Neural cell (in vitro differentiated cells): ENCODE results near the gene SPTLC2. TPM values are rescaled to one million over a fixed set of nuclear protein-coding genes. Genes with fewer than 3 reads are reported as not detected.

Source experiments
- H2AFZ ChIP-seq: fragments of 200-600, 300-800 bp; sonication (generic), shearing (Covaris generic); 2 replicates; pipeline ENCODE4 v1.6.0; 2014; ENCODE audit warnings: low read depth, mild to moderate bottlenecking, antibody characterized with exemption, low read length, moderate library complexity
- H3F3A ChIP-seq: fragments of 200-600 bp; shearing (Covaris generic); 2 replicates; pipeline ENCODE4 v1.6.1; 2016; ENCODE audit warnings: mild to moderate bottlenecking, moderate library complexity, mixed read lengths, antibody characterized with exemption, low read length; ENCODE audit not compliant: insufficient read depth, poor library complexity, severe bottlenecking
- H3K27ac ChIP-seq: fragments of 200-600, 300-800 bp; sonication (generic), shearing (Covaris generic); 2 replicates; pipeline ENCODE4 v1.5.1; 2014; ENCODE audit warnings: mild to moderate bottlenecking, low read length, moderate library complexity
- H3K27me3 ChIP-seq: fragments of 300-800, 200-600 bp; sonication (generic), shearing (Covaris generic); 2 replicates; pipeline ENCODE4 v1.6.0; 2014; ENCODE audit warnings: mild to moderate bottlenecking, low read depth, low read length, moderate library complexity; ENCODE audit not compliant: insufficient read depth
- H3K36me3 ChIP-seq: fragments of 300-800, 200-600 bp; sonication (generic), shearing (Covaris generic); 2 replicates; pipeline ENCODE4 v1.5.1; 2014; ENCODE audit warnings: mild to moderate bottlenecking, antibody characterized with exemption, low read length, moderate library complexity; ENCODE audit not compliant: insufficient read depth
- H3K4me2 ChIP-seq: fragments of 300-800, 200-600 bp; sonication (generic), shearing (Covaris generic); 2 replicates; pipeline ENCODE4 v1.6.0; 2014; ENCODE audit warnings: mild to moderate bottlenecking, low read length
- H3K4me3 ChIP-seq: fragments of 300-800, 200-600 bp; sonication (generic), shearing (Covaris generic); 2 replicates; pipeline ENCODE4 v1.5.1; 2014; ENCODE audit warnings: mild to moderate bottlenecking, low read length, moderate library complexity
- H3K79me2 ChIP-seq: fragments of 200-600 bp; shearing (Covaris generic); replicated peaks from 2 replicates; pipeline ENCODE4 v1.6.0; 2014; ENCODE audit warnings: mild to moderate bottlenecking, low read length, moderate library complexity; ENCODE audit not compliant: insufficient read depth
- H3K9ac ChIP-seq: fragments of 300-800, 200-600 bp; sonication (generic), shearing (Covaris generic); 2 replicates; pipeline ENCODE4 v1.6.1; 2016; ENCODE audit warnings: mild to moderate bottlenecking, low read length, mixed read lengths
- H3K9me2 ChIP-seq: fragments of 200-600 bp; shearing (Covaris generic); 2 replicates; pipeline ENCODE4 v1.6.1; 2016; ENCODE audit warnings: mild to moderate bottlenecking, low read length, mixed read lengths; ENCODE audit not compliant: insufficient read depth
- H3K9me3 ChIP-seq: fragments of 200-600, 300-800 bp; sonication (generic), shearing (Covaris generic); 2 replicates; pipeline ENCODE4 v1.6.1; 2016; ENCODE audit warnings: mild to moderate bottlenecking, mixed run types, low read length, moderate library complexity, mixed read lengths
- H4K20me1 ChIP-seq: fragments of 200-600 bp; shearing (Covaris generic); 2 replicates; pipeline ENCODE4 v1.6.1; 2016; ENCODE audit warnings: mild to moderate bottlenecking, mixed run types; ENCODE audit not compliant: insufficient read depth
- CTCF ChIP-seq: fragments of 450-650 bp; IDR thresholded peaks from 2 replicates; pipeline ENCODE4 v1.5.1; 2014; ENCODE audit warnings: antibody characterized with exemption, mild to moderate bottlenecking, moderate library complexity; ENCODE audit not compliant: poor library complexity, severe bottlenecking
- EP300 ChIP-seq: fragments of 450-650 bp; conservative IDR thresholded peaks from 2 replicates; pipeline ENCODE4 v1.6.1; 2014; ENCODE audit warnings: antibody characterized with exemption, mild to moderate bottlenecking, moderate library complexity; ENCODE audit not compliant: poor library complexity, severe bottlenecking
- EZH2 ChIP-seq: fragments of 200-600, 300-800 bp; shearing (Covaris generic), sonication (generic); IDR thresholded peaks from 2 replicates; pipeline ENCODE4 v1.6.1; 2014; ENCODE audit warnings: antibody characterized with exemption, low read length, borderline replicate concordance, mild to moderate bottlenecking; ENCODE audit not compliant: insufficient read depth, poor library complexity, severe bottlenecking
- MXI1 ChIP-seq: fragments of 450-650 bp; conservative IDR thresholded peaks from 2 replicates; pipeline ENCODE4 v1.6.1; 2014; ENCODE audit warnings: antibody characterized with exemption, mild to moderate bottlenecking; ENCODE audit not compliant: poor library complexity, severe bottlenecking
- POLR2AphosphoS5 ChIP-seq: IDR thresholded peaks from 2 replicates; pipeline ENCODE4 v1.6.1; 2012
- RAD21 ChIP-seq: fragments of 450-650 bp; conservative IDR thresholded peaks from 2 replicates; pipeline ENCODE4 v1.6.1; 2014; ENCODE audit warnings: antibody characterized with exemption, mild to moderate bottlenecking, moderate library complexity
- SMC3 ChIP-seq: fragments of 450-650 bp; conservative IDR thresholded peaks from 2 replicates; pipeline ENCODE4 v1.6.1; 2014; ENCODE audit warnings: antibody characterized with exemption, mild to moderate bottlenecking, moderate library complexity; ENCODE audit not compliant: poor library complexity
- TAF1 ChIP-seq: IDR thresholded peaks from 2 replicates; pipeline ENCODE4 v1.6.1; 2012; ENCODE audit warnings: low read depth
- polyA plus RNA-seq: library from polyadenylated mRNA; depleted of rRNA; stranded (reverse); fragments of >200 nt; gene quantifications from 2 replicates; pipeline ENCODE4 v1.2.3, GENCODE V29; 2014
- TF ChIP-seq, protein P1 (sequence below): IDR thresholded peaks from 2 replicates; pipeline ENCODE4 v1.6.1; 2012; ENCODE audit warnings: borderline replicate concordance

SPTLC2 gene
- polyA plus RNA-seq, 1 donor from 2014 or later, result 15.1 TPM

DNA sequence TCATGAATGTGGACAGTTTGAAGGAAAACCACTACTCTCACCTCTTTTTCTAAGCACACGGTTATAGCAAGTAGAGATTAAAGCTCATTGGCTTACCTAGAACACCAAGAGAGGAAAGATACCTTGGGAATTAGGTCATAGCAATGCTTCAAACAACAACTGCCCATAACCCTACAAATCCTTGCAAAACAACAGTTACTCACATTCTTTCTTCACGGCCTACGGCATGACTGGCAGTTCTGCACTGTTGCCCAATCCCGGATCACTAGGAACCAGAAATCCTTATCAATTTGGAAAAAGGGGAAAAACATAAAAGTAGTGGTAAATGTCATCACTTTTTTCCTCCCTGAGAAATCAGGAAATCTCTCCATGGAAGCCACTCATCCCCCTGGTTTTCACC lies 108.2 kb downstream of the SPTLC2 start:
- Histone ChIP-seq H3K9ac (no peak overlapping the region), H3K36me3 (no peaks in the 10 kb centered on the region), H3K27me3 (no peaks in the 10 kb centered on the region), H2AFZ (no peak overlapping the region), H3K4me3 (no peak overlapping the region), H3K4me2 (no peak overlapping the region), H3K79me2 (no peaks in the 10 kb centered on the region), H4K20me1 (no peaks in the 10 kb centered on the region), H3K27ac (no peak overlapping the region), H3K9me3 (peaks cover 2% of the 10 kb centered on the region), H3F3A (no peaks in the 10 kb centered on the region), H3K9me2 (no peaks in the 10 kb centered on the region)
- TF ChIP-seq, protein P1, sequence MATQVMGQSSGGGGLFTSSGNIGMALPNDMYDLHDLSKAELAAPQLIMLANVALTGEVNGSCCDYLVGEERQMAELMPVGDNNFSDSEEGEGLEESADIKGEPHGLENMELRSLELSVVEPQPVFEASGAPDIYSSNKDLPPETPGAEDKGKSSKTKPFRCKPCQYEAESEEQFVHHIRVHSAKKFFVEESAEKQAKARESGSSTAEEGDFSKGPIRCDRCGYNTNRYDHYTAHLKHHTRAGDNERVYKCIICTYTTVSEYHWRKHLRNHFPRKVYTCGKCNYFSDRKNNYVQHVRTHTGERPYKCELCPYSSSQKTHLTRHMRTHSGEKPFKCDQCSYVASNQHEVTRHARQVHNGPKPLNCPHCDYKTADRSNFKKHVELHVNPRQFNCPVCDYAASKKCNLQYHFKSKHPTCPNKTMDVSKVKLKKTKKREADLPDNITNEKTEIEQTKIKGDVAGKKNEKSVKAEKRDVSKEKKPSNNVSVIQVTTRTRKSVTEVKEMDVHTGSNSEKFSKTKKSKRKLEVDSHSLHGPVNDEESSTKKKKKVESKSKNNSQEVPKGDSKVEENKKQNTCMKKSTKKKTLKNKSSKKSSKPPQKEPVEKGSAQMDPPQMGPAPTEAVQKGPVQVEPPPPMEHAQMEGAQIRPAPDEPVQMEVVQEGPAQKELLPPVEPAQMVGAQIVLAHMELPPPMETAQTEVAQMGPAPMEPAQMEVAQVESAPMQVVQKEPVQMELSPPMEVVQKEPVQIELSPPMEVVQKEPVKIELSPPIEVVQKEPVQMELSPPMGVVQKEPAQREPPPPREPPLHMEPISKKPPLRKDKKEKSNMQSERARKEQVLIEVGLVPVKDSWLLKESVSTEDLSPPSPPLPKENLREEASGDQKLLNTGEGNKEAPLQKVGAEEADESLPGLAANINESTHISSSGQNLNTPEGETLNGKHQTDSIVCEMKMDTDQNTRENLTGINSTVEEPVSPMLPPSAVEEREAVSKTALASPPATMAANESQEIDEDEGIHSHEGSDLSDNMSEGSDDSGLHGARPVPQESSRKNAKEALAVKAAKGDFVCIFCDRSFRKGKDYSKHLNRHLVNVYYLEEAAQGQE, result no peak
- TF ChIP-seq EP300, result no peak
- no peak for TF ChIP-seq CTCF
- TF ChIP-seq TAF1, result no peak
- no peak for TF ChIP-seq SMC3
- no peak for TF ChIP-seq POLR2AphosphoS5
- TF ChIP-seq EZH2, result no peak
- no peak for TF ChIP-seq RAD21
- no peak for TF ChIP-seq MXI1

- no peak overlapping the region for H2AFZ ChIP-seq
- H4K20me1 ChIP-seq, result no peaks in the 10 kb centered on the region
- H3K36me3 ChIP-seq, result no peaks in the 10 kb centered on the region
- H3K27me3 ChIP-seq, result no peaks in the 10 kb centered on the region
- H3K79me2 ChIP-seq, result no peaks in the 10 kb centered on the region
- H3K4me3 ChIP-seq, result no peak overlapping the region
- H3F3A ChIP-seq, result no peaks in the 10 kb centered on the region
- H3K9me2 ChIP-seq, result no peaks in the 10 kb centered on the region
- H3K9me3 ChIP-seq, result peaks cover 6% of the 10 kb centered on the region
- no peak overlapping the region for H3K4me2 ChIP-seq
- TF ChIP-seq TAF1, result no peak
- TF ChIP-seq EZH2, result no peak
- TF ChIP-seq POLR2AphosphoS5, result no peak
- H3K9ac ChIP-seq, result no peak overlapping the region
- H3K27ac ChIP-seq, result no peak overlapping the region
Observed at GRCh38 chr14:77507762-77508161, 108.7 kb downstream of the SPTLC2 start.

DNA sequence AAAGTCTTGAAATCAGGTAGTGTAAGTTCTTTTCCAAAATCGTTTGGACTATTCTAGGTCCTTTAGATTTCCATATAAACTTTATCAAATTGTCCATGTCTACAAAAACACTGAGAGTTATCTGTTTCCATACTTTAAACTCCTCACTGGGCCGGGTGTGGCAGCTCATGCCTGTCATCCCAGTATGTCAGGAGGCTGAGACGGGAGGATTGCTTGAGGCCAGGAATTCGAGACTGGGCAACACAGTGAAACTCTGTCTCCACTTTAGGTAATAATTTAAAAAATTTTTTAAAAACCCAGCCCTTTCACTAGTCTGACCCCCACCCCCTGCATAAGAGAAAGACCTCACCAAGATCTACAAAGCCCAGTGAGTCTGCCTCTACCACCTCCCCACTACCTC lies 111.4 kb downstream of the SPTLC2 start:
- H3K4me3 ChIP-seq, result no peak overlapping the region
- no peaks in the 10 kb centered on the region for H3F3A ChIP-seq
- no peak overlapping the region for H2AFZ ChIP-seq
- H3K36me3 ChIP-seq, result no peaks in the 10 kb centered on the region
- H3K9me3 ChIP-seq, result peaks cover 6% of the 10 kb centered on the region
- H3K27me3 ChIP-seq, result peaks cover 8% of the 10 kb centered on the region
- H3K9me2 ChIP-seq, result no peaks in the 10 kb centered on the region
- H3K27ac ChIP-seq, result no peak overlapping the region
- no peaks in the 10 kb centered on the region for H3K79me2 ChIP-seq
- no peak overlapping the region for H3K9ac ChIP-seq
- no peak overlapping the region for H3K4me2 ChIP-seq
- TF ChIP-seq TAF1 (no peak), CTCF (no peak), EP300 (no peak)
- H4K20me1 ChIP-seq, result no peaks in the 10 kb centered on the region
